ENCODE data around the gene BCL3. TPM values are rescaled to one million over a fixed set of nuclear protein-coding genes. Genes with fewer than 3 reads are reported as not detected.

The BCL3 gene
- total and polyA plus RNA-seq, 10 of the 15 experiments (the other 5 are each of a cell fraction or from before 2014, with no cell fraction given) = 0.55 to 22.7 (median 3.6) TPM

DNA sequence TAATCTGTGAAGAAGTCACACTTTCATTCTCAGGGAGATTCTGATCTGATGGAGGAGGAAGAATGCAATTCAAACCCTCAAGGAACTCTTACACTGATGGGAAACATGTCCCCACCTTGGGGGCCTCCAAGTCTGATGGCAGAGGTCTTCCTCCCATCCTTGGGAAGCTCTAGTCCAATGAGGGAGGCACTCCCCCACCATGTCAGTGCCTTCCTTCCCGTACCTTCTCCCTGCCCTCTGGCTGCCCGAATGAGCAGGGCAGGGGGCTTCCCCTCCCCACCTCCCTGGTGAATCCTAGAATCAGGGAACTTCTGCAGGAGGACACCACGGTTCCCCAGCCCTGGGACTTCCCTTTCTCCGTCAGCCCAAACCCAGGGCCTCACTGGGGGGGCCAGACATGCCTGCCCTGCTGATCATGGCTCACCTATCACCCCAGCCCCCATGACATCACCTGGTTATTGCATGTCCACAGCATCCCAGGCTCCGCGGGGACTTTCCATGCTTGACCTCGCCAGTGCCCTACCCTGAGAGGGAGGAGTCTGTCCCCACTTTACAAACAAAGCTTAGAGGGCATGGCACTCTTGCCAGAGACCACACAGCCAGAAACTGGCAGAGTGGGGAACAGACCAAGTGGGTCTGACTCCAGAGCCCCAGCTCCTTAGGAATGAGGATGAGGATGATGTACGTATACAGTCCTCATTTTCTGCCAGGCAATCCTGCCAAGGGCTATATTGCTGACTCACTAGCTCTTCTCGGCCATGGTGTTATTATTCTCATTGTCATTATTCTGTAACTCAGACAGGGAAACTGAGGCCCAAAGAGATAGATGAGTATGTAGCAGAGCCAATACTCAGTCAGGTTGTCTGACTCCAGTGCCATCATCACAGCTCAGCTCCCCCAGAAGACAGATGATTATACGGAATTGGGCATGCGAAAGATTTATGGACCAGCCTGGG lies 9.6 kb upstream of the BCL3 start (continued):
- TF ChIP-seq GATAD2B (conservative IDR thresholded peaks at IDR 0.05; ENCODE audit: low read depth) (peak; percentile 53; the same call in 1 of the 2 replicates), EED (IDR thresholded peaks at IDR 0.05; ENCODE audit: low read depth) (peak; percentile 78), CHD2 (IDR thresholded peaks at IDR 0.05; ENCODE audit: borderline replicate concordance, low read depth, low read length) (no peak), ZNF217 (IDR thresholded peaks at IDR 0.05) (0 out of 2 replicates have a peak, but pooled peaks have one; percentile 42), WRNIP1 (IDR thresholded peaks at IDR 0.05; ENCODE audit: borderline replicate concordance, low read depth, low read length) (no peak), SUZ12 (IDR thresholded peaks at IDR 0.05; ENCODE audit: unreplicated experiment) (no peak), JUND (IDR thresholded peaks at IDR 0.05; ENCODE audit: low read depth, low read length) (no peak), BMI1 (IDR thresholded peaks at IDR 0.05; ENCODE audit: borderline replicate concordance) (no peak), POLR2AphosphoS2 (IDR thresholded peaks at IDR 0.05; ENCODE audit: low read depth, low read length) (no peak), SIN3A (IDR thresholded peaks at IDR 0.05; ENCODE audit: low read depth, low read length) (no peak), SUPT20H (IDR thresholded peaks at IDR 0.05; ENCODE audit: borderline replicate concordance, control insufficient read depth, low read depth, low read length) (no peak), HDAC6 (IDR thresholded peaks at IDR 0.05; ENCODE audit: unreplicated experiment) (no peak)
- TF ChIP-seq, protein P1, sequence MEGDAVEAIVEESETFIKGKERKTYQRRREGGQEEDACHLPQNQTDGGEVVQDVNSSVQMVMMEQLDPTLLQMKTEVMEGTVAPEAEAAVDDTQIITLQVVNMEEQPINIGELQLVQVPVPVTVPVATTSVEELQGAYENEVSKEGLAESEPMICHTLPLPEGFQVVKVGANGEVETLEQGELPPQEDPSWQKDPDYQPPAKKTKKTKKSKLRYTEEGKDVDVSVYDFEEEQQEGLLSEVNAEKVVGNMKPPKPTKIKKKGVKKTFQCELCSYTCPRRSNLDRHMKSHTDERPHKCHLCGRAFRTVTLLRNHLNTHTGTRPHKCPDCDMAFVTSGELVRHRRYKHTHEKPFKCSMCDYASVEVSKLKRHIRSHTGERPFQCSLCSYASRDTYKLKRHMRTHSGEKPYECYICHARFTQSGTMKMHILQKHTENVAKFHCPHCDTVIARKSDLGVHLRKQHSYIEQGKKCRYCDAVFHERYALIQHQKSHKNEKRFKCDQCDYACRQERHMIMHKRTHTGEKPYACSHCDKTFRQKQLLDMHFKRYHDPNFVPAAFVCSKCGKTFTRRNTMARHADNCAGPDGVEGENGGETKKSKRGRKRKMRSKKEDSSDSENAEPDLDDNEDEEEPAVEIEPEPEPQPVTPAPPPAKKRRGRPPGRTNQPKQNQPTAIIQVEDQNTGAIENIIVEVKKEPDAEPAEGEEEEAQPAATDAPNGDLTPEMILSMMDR (IDR thresholded peaks at IDR 0.05 in 2 of 3, conservative IDR thresholded peaks at IDR 0.05 in 1 of 3; ENCODE audit: control insufficient read depth in 2 of 3, extremely low read depth in 1 of 3, insufficient read depth in 1 of 3, low read depth in 3 of 3, low read length in 3 of 3) = no peak
- TF ChIP-seq, protein P2, sequence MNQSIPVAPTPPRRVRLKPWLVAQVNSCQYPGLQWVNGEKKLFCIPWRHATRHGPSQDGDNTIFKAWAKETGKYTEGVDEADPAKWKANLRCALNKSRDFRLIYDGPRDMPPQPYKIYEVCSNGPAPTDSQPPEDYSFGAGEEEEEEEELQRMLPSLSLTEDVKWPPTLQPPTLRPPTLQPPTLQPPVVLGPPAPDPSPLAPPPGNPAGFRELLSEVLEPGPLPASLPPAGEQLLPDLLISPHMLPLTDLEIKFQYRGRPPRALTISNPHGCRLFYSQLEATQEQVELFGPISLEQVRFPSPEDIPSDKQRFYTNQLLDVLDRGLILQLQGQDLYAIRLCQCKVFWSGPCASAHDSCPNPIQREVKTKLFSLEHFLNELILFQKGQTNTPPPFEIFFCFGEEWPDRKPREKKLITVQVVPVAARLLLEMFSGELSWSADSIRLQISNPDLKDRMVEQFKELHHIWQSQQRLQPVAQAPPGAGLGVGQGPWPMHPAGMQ (IDR thresholded peaks at IDR 0.05; ENCODE audit: borderline replicate concordance) = no peak
- TF ChIP-seq, protein P3, sequence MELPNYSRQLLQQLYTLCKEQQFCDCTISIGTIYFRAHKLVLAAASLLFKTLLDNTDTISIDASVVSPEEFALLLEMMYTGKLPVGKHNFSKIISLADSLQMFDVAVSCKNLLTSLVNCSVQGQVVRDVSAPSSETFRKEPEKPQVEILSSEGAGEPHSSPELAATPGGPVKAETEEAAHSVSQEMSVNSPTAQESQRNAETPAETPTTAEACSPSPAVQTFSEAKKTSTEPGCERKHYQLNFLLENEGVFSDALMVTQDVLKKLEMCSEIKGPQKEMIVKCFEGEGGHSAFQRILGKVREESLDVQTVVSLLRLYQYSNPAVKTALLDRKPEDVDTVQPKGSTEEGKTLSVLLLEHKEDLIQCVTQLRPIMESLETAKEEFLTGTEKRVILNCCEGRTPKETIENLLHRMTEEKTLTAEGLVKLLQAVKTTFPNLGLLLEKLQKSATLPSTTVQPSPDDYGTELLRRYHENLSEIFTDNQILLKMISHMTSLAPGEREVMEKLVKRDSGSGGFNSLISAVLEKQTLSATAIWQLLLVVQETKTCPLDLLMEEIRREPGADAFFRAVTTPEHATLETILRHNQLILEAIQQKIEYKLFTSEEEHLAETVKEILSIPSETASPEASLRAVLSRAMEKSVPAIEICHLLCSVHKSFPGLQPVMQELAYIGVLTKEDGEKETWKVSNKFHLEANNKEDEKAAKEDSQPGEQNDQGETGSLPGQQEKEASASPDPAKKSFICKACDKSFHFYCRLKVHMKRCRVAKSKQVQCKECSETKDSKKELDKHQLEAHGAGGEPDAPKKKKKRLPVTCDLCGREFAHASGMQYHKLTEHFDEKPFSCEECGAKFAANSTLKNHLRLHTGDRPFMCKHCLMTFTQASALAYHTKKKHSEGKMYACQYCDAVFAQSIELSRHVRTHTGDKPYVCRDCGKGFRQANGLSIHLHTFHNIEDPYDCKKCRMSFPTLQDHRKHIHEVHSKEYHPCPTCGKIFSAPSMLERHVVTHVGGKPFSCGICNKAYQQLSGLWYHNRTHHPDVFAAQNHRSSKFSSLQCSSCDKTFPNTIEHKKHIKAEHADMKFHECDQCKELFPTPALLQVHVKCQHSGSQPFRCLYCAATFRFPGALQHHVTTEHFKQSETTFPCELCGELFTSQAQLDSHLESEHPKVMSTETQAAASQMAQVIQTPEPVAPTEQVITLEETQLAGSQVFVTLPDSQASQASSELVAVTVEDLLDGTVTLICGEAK (IDR thresholded peaks at IDR 0.05; ENCODE audit: borderline replicate concordance) = no peak
- TF ChIP-seq, protein P4, sequence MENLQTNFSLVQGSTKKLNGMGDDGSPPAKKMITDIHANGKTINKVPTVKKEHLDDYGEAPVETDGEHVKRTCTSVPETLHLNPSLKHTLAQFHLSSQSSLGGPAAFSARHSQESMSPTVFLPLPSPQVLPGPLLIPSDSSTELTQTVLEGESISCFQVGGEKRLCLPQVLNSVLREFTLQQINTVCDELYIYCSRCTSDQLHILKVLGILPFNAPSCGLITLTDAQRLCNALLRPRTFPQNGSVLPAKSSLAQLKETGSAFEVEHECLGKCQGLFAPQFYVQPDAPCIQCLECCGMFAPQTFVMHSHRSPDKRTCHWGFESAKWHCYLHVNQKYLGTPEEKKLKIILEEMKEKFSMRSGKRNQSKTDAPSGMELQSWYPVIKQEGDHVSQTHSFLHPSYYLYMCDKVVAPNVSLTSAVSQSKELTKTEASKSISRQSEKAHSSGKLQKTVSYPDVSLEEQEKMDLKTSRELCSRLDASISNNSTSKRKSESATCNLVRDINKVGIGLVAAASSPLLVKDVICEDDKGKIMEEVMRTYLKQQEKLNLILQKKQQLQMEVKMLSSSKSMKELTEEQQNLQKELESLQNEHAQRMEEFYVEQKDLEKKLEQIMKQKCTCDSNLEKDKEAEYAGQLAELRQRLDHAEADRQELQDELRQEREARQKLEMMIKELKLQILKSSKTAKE (IDR thresholded peaks at IDR 0.05; ENCODE audit: low read depth, poor library complexity, severe bottlenecking) = no peak
- TF ChIP-seq, protein P5, sequence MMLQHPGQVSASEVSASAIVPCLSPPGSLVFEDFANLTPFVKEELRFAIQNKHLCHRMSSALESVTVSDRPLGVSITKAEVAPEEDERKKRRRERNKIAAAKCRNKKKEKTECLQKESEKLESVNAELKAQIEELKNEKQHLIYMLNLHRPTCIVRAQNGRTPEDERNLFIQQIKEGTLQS (IDR thresholded peaks at IDR 0.05; ENCODE audit: borderline replicate concordance, extremely low read depth, low read depth, low read length) = no peak
